CD4-positive, alpha-beta T cell (primary cell): Measurements from ENCODE around the gene LIPA. TPM values are rescaled to one million over a fixed set of nuclear protein-coding genes. Genes with fewer than 3 reads are reported as not detected.
A peak's percentile ranks its signal among the peaks of the same experiment; 100 is the strongest.

Experiments
- ATAC-seq: fragments of 200-7000 bp; cut with Tn5 transposase; one replicate; pipeline ENCODE4 v1.10.0; 2022; ENCODE audit warnings: mild to moderate bottlenecking; ENCODE audit not compliant: poor library complexity
- CTCF ChIA-PET: fragments of 350-600 bp; sonication (Branson Sonifier 250); formaldehyde crosslinking; loops from one replicate; lab custom pipeline; 2021; ENCODE audit warnings: antibody characterized with exemption, inconsistent platforms; lab: Charles Lee
- POLR2A ChIA-PET: fragments of 350-600 bp; sonication (Branson Sonifier 250); formaldehyde crosslinking; loops from one replicate; lab custom pipeline; 2021; ENCODE audit warnings: antibody characterized with exemption, inconsistent platforms; lab: Charles Lee
- DNase-seq, 14 experiments: peaks; one replicate each; pipeline ENCODE4 v3.0.0-alpha.2; 2013 to 2020; ENCODE audit warnings: mixed read lengths in 2 of 14
- H3K27ac ChIP-seq, 2 donors: one replicate each; pipeline versions ENCODE4 v1.5.1 to v1.7.0; 2013; ENCODE audit warnings: low read length in 2 of 2, low read depth in 1 of 2, mild to moderate bottlenecking in 1 of 2
- H3K27me3 ChIP-seq, 2 experiments: 1 replicate in 1 of 2; 2 replicates in 1 of 2; pipeline versions ENCODE4 v1.6.1 to v1.7.0; 2013; ENCODE audit warnings: low read length in 2 of 2, control low read depth in 1 of 2, mild to moderate bottlenecking in 1 of 2, moderate library complexity in 1 of 2; ENCODE audit not compliant: insufficient read depth in 2 of 2, control insufficient read depth in 1 of 2
- H3K36me3 ChIP-seq: one replicate; pipeline ENCODE4 v1.6.1; 2013; ENCODE audit warnings: low read length, control low read depth; ENCODE audit not compliant: insufficient read depth
- H3K4me1 ChIP-seq: one replicate; pipeline ENCODE4 v1.6.1; 2013; ENCODE audit warnings: low read length, control low read depth; ENCODE audit not compliant: insufficient read depth
- H3K4me3 ChIP-seq: one replicate; pipeline ENCODE4 v1.5.1; 2013; ENCODE audit warnings: mild to moderate bottlenecking, low read length, moderate library complexity
- H3K9me3 ChIP-seq, 2 experiments: 1 replicate in 1 of 2; 2 replicates in 1 of 2; pipeline versions ENCODE4 v1.6.1 to v1.7.0; 2013; ENCODE audit warnings: low read length in 2 of 2, mild to moderate bottlenecking in 2 of 2, control low read depth in 1 of 2, moderate library complexity in 1 of 2; ENCODE audit not compliant: control insufficient read depth in 1 of 2, insufficient read depth in 1 of 2
- H3K27ac Mint-ChIP-seq: one replicate; pipeline ENCODE4 v1.8.0; 2020; ENCODE audit warnings: mixed read lengths
- H3K27me3 Mint-ChIP-seq: one replicate; pipeline ENCODE4 v1.8.0; 2021; ENCODE audit warnings: mixed read lengths
- H3K36me3 Mint-ChIP-seq: one replicate; pipeline ENCODE4 v1.8.0; 2021; ENCODE audit warnings: low read depth, mixed read lengths
- H3K4me1 Mint-ChIP-seq: one replicate; pipeline ENCODE4 v1.8.0; 2021; ENCODE audit warnings: low read depth, mixed read lengths
- H3K4me3 Mint-ChIP-seq: one replicate; pipeline ENCODE4 v1.8.0; 2020; ENCODE audit warnings: mild to moderate bottlenecking, mixed read lengths
- H3K9me3 Mint-ChIP-seq: one replicate; pipeline ENCODE4 v1.8.0; 2020; ENCODE audit warnings: mixed read lengths
- intact Hi-C, 2 experiments: fragments of 100-400 bp; cut with DNase I in 1 of 2; cut with micrococcal nuclease in 1 of 2; formaldehyde crosslinking; loops; one replicate each; pipeline versions ENCODE4 v1.15.1 to v1.9.0; 2023 to 2025; cut with DNase I, micrococcal nuclease
- total RNA-seq, 174 experiments: library from RNA in 2 of 174; stranded (reverse) in 2 of 174; gene quantifications; one replicate each; pipeline ENCODE4 v1.2.3 and lab custom pipeline; 2021 to 2026
- TF ChIP-seq, protein P1 (sequence below): fragments of 200-600 bp; IDR thresholded peaks from one replicate; pipeline ENCODE4 v1.8.0; 2022; ENCODE audit warnings: antibody characterized with exemption, mild to moderate bottlenecking

LIPA gene
- total RNA-seq, 2 experiments from 2014 or later, result 15.6 to 16.4 TPM

DNA sequence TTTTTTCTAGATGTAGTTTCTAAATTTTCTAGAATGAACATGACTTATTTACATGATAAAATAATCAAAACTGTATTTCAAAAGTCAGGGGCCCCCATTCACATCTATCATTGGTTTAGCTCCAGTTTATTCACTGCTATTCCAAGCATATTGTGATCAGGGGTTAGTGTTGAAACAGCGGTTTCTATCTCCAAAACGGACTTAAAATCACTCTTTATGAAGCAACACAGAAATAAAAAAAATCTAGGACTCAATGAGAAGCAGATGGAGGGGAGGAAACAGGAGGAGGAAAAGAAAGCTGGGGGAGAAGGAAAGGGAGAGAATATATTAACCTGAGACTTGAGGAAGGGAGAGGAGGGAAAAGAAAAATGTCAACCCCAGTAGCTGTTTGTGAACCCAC is 29.7 kb downstream of the LIPA start:
- no peaks in the 10 kb centered on the region for H3K27me3 ChIP-seq
- H3K9me3 ChIP-seq, result no peaks in the 10 kb centered on the region
- no peak overlapping the region for H3K27ac ChIP-seq
- Mint-ChIP-seq H3K27ac (peak overlapping the region; percentile 35), H3K4me1 (peaks cover 18% of the 10 kb centered on the region), H3K27me3 (no peaks in the 10 kb centered on the region), H3K4me3 (no peak overlapping the region), H3K9me3 (no peaks in the 10 kb centered on the region), H3K36me3 (peaks cover 72% of the 10 kb centered on the region)
- POLR2A ChIA-PET, result no interaction called here
- H3K4me3 ChIP-seq, result no peak overlapping the region
- TF ChIP-seq, protein P1, sequence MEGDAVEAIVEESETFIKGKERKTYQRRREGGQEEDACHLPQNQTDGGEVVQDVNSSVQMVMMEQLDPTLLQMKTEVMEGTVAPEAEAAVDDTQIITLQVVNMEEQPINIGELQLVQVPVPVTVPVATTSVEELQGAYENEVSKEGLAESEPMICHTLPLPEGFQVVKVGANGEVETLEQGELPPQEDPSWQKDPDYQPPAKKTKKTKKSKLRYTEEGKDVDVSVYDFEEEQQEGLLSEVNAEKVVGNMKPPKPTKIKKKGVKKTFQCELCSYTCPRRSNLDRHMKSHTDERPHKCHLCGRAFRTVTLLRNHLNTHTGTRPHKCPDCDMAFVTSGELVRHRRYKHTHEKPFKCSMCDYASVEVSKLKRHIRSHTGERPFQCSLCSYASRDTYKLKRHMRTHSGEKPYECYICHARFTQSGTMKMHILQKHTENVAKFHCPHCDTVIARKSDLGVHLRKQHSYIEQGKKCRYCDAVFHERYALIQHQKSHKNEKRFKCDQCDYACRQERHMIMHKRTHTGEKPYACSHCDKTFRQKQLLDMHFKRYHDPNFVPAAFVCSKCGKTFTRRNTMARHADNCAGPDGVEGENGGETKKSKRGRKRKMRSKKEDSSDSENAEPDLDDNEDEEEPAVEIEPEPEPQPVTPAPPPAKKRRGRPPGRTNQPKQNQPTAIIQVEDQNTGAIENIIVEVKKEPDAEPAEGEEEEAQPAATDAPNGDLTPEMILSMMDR, result no peak
- ATAC-seq (no peak), DNase-seq (no peak)
- intact Hi-C loops, result no loop called here
- CTCF ChIA-PET, result interaction anchor here (0.9 kb wide), 1 partner anchor 8 kb away, joined by 3 read pairs; no protein-coding TSS in a partner anchor
- peaks cover 24% of the 10 kb centered on the region for H3K36me3 ChIP-seq
- H3K4me1 ChIP-seq, result peaks cover 3% of the 10 kb centered on the region

DNA sequence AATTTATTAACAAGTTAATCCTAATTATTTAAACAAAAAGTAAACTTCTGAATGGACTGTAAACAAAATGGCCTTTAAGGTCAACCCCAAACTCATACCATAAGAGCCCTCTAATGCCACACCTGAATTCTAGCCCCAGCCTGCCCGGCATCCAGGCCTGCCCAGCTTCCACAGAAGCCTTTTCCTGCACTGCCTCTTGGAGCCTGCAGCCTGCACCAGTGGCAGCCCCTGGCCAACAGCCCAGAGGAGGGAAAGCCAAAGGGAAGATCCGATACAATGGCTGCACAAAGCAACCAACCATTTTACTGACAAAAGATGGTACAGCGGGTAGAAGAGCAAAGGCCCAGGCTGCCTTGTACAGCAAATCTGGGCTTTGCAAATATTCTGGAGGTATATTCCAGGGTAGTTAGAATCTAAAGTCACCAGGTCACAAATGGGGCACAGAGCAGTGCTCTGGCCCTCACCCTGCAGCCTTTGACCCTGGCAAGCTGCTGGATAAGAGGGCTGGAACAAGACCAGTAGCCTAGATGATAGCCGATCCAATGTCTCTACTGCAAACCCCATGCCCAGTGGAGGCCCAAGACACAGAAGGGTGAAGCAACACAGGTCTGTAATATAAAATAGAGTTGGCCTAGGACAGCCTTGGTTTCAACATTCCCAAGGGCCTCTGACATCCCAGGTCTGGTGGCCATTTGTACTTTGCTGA is 31.9 kb downstream of the LIPA start:
- H3K4me3 Mint-ChIP-seq, result no peak overlapping the region
- ATAC-seq, result no peak
- ChIA-PET POLR2A (no interaction called here), CTCF (interaction anchor here (1.2 kb wide), 1 partner anchor 287 kb away, joined by 4 read pairs; no protein-coding TSS in a partner anchor)
- no peaks in the 10 kb centered on the region for H3K9me3 Mint-ChIP-seq
- Histone ChIP-seq H3K9me3 (no peaks in the 10 kb centered on the region), H3K4me1 (peaks cover 3% of the 10 kb centered on the region), H3K27me3 (no peaks in the 10 kb centered on the region), H3K27ac (no peak overlapping the region), H3K36me3 (peaks cover 26% of the 10 kb centered on the region), H3K4me3 (no peak overlapping the region)
- no peaks in the 10 kb centered on the region for H3K27me3 Mint-ChIP-seq
- peaks cover 66% of the 10 kb centered on the region for H3K36me3 Mint-ChIP-seq
- peaks cover 11% of the 10 kb centered on the region for H3K4me1 Mint-ChIP-seq
- no peak overlapping the region for H3K27ac Mint-ChIP-seq
- TF ChIP-seq, protein P1, result no peak
- DNase-seq, result no peak
- intact Hi-C loops, result loop anchor here in 1 of 2 experiments (5.0 to 10.0 kb wide), 2 partner anchors 532 to 655 kb away; no protein-coding TSS in a partner anchor

DNA sequence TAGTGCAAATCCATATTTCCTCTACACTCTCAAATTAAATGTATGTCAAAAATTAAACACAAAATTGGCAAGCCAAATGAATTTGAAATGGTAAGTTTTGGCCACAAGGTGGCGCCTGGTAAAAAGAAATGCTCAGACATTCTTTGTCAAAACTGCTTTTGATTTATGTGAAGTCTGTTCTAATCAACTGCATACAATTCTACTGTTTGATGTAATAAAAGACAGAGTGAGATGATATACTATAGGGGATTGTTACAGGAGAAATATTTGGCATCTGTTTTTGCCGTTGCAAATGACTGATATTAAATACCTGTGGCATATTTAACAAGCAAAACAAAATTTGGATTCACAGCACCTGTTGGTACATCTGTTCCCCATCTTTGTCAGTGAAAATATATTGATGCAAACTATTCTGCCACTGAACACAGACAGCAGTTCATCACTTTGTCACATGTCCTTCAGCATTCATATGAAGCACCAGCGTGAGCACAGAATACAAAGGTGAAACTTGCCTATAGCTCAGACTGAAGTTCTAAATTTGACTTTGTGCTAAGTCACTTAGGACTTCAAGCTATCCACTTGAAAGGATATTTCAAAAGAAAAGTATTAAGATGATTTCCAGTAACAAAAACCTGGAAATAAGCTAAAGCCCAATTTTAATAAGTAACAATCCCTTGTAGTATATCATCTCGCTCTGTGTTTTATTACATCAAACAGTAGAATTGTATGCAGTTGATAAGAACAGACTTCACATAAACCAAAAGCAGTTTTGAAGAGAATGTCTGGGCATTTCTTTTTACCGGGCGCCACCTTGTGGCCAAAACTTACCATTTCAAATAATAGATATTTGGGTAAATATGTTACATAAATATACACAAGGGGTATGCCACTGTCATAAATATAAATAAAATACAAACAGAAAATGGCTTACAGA is 34.3 kb downstream of the LIPA start:
- DNase-seq (peak; percentile 39 to 80 (median 58)), ATAC-seq (peak; percentile 69)
- ChIA-PET CTCF (interaction anchor here (0.6 to 2.4 kb wide), 8 partner anchors 10 to 426 kb away, joined by 3 to 8 read pairs (median 4); partner anchors contain the start of genes CH25H and LIPA), POLR2A (interaction anchor here (1.1 to 1.6 kb wide), 4 partner anchors 84 to 337 kb away, joined by 3 to 5 read pairs (median 4); partner anchors contain the start of genes IFIT2 and STAMBPL1)
- Histone ChIP-seq H3K36me3 (peaks cover 24% of the 10 kb centered on the region), H3K27me3 (no peaks in the 10 kb centered on the region), H3K27ac (no peak overlapping the region), H3K9me3 (no peaks in the 10 kb centered on the region), H3K4me3 (no peak overlapping the region), H3K4me1 (peaks cover 3% of the 10 kb centered on the region)
- Mint-ChIP-seq H3K9me3 (no peaks in the 10 kb centered on the region), H3K27me3 (peaks cover 3% of the 10 kb centered on the region), H3K4me1 (peaks cover 10% of the 10 kb centered on the region), H3K36me3 (peaks cover 58% of the 10 kb centered on the region), H3K4me3 (no peak overlapping the region), H3K27ac (peak overlapping the region; percentile 73)
- TF ChIP-seq, protein P1, result peak; percentile 77
- intact Hi-C loops, result loop anchor here (1.0 to 10.0 kb wide), 7 partner anchors 282 to 653 kb away; no protein-coding TSS in a partner anchor
